Peyer's patch (tissue), 4 donors: Measurements from ENCODE around the gene HOXA6. TPM values are rescaled to one million over a fixed set of nuclear protein-coding genes. Genes with fewer than 3 reads are reported as not detected.
A peak's percentile ranks its signal among the peaks of the same experiment; 100 is the strongest.

Source experiments
- DNase-seq, 3 donors: peaks; one replicate each; pipeline ENCODE4 v3.0.0-alpha.2; 2017 to 2019
- H3K27ac ChIP-seq, 4 donors: fragments of 200-600 bp; sonication (generic); one replicate each; pipeline ENCODE4 v1.5.1; 2016 to 2019
- H3K27me3 ChIP-seq, 2 donors: fragments of 200-600 bp; sonication (generic); one replicate each; pipeline ENCODE4 v1.5.1; 2019
- H3K36me3 ChIP-seq, 3 donors: fragments of 200-600 bp; sonication (generic); one replicate each; pipeline ENCODE4 v1.5.1; 2016 to 2019
- H3K4me1 ChIP-seq, 4 donors: fragments of 200-600 bp; sonication (generic); one replicate each; pipeline ENCODE4 v1.5.1; 2016 to 2019
- H3K4me3 ChIP-seq, 4 donors: fragments of 200-600 bp; sonication (generic); 1 replicate in 3 of 4; 2 replicates in 1 of 4; pipeline ENCODE4 v1.5.1; 2016 to 2019; ENCODE audit warnings: mild to moderate bottlenecking in 1 of 4
- H3K9me3 ChIP-seq, 4 donors: fragments of 200-600 bp; sonication (generic); one replicate each; pipeline ENCODE4 v1.5.1; 2016 to 2019; ENCODE audit warnings: mild to moderate bottlenecking in 1 of 4
- CTCF ChIP-seq, 6 experiments: fragments of 450-650 bp in 4 of 6; fragments of 200-600 bp in 2 of 6; sonication (generic) in 1 of 6; IDR thresholded peaks; one replicate each; pipeline ENCODE4 v1.5.1; 2017 to 2019; ENCODE audit warnings: antibody characterized with exemption in 6 of 6, mild to moderate bottlenecking in 3 of 6, moderate library complexity in 1 of 6
- POLR2A ChIP-seq, 2 donors: fragments of 450-650 bp; IDR thresholded peaks; one replicate each; pipeline ENCODE4 v1.5.1; 2017; ENCODE audit warnings: antibody characterized with exemption in 2 of 2, mild to moderate bottlenecking in 2 of 2, moderate library complexity in 2 of 2
- total RNA-seq, 4 donors: library from RNA; depleted of rRNA; stranded (reverse); fragments of >200 nt; gene quantifications; one replicate each; pipeline ENCODE4 v1.1.0, GENCODE V29; 2016

The HOXA6 gene
- total RNA-seq, 4 donors from 2014 or later: 18.7 to 45.0 (median 30.7) TPM

GRCh38 chr7:27101171-27101956 is 46.2 kb downstream of the HOXA6 start:
- no peaks in the 10 kb centered on the region for H3K36me3 ChIP-seq
- H3K4me1 ChIP-seq: peaks cover 0 to 23% (median 5%) of the 10 kb centered on the region in 4 donors
- no peaks in the 10 kb centered on the region for H3K27me3 ChIP-seq
- TF ChIP-seq POLR2A (IDR thresholded peaks at IDR 0.05) (no peak), CTCF (IDR thresholded peaks at IDR 0.05) (no peak)
- DNase-seq: peak in 2 of 3 donors; percentile 50 to 70
- H3K27ac ChIP-seq: peak overlapping the region; percentile 56 to 93 (median 74)
- H3K9me3 ChIP-seq: no peaks in the 10 kb centered on the region
- peak overlapping the region; percentile 21 to 66 (median 37) for H3K4me3 ChIP-seq

- no peaks in the 10 kb centered on the region for H3K36me3 ChIP-seq
- peak overlapping the region; percentile 56 to 93 (median 74) for H3K27ac ChIP-seq
- DNase-seq: no peak
- H3K9me3 ChIP-seq: no peaks in the 10 kb centered on the region
- H3K27me3 ChIP-seq: no peaks in the 10 kb centered on the region
- TF ChIP-seq CTCF (IDR thresholded peaks at IDR 0.05): no peak
- TF ChIP-seq POLR2A (IDR thresholded peaks at IDR 0.05): no peak
- H3K4me1 ChIP-seq: peaks cover 0 to 23% (median 5%) of the 10 kb centered on the region in 4 donors
- peak overlapping the region in 2 of 4 donors; percentile 52 to 66 for H3K4me3 ChIP-seq
Observed at GRCh38 chr7:27100694-27101170, 46.8 kb downstream of the HOXA6 start.

GRCh38 chr7:27099453-27100370 is 47.9 kb downstream of the HOXA6 start:
- DNase-seq: no peak
- H3K36me3 ChIP-seq: no peaks in the 10 kb centered on the region
- peak overlapping the region in 2 of 4 donors; percentile 75 to 82 for H3K4me3 ChIP-seq
- no peaks in the 10 kb centered on the region for H3K27me3 ChIP-seq
- H3K9me3 ChIP-seq: no peaks in the 10 kb centered on the region
- H3K27ac ChIP-seq: peak overlapping the region; percentile 47 to 93 (median 78)
- TF ChIP-seq CTCF (IDR thresholded peaks at IDR 0.05): no peak
- no peak for TF ChIP-seq POLR2A (IDR thresholded peaks at IDR 0.05)
- H3K4me1 ChIP-seq: peaks cover 0 to 30% (median 5%) of the 10 kb centered on the region in 4 donors

GRCh38 chr7:27098578-27099451 is 48.8 kb downstream of the HOXA6 start:
- peaks cover 0 to 30% (median 5%) of the 10 kb centered on the region in 4 donors for H3K4me1 ChIP-seq
- H3K9me3 ChIP-seq: no peaks in the 10 kb centered on the region
- H3K27ac ChIP-seq: peak overlapping the region; percentile 47 to 93 (median 78)
- peak in 2 of 3 donors; percentile 73 to 74 for DNase-seq
- H3K36me3 ChIP-seq: no peaks in the 10 kb centered on the region
- TF ChIP-seq POLR2A (IDR thresholded peaks at IDR 0.05): peak in 1 of 2 donors; percentile 48
- TF ChIP-seq CTCF (IDR thresholded peaks at IDR 0.05): no peak
- H3K4me3 ChIP-seq: peak overlapping the region; percentile 9 to 82 (median 46)
- no peaks in the 10 kb centered on the region for H3K27me3 ChIP-seq
